ENCODE measurements around the gene LRCH1. TPM values are rescaled to one million over a fixed set of nuclear protein-coding genes. Genes with fewer than 3 reads are reported as not detected.

The LRCH1 gene
- polyA plus RNA-seq, 1 donor (not counting 4 experiments of a cell fraction or from before 2014, with no cell fraction given), result 16.2 TPM

DNA sequence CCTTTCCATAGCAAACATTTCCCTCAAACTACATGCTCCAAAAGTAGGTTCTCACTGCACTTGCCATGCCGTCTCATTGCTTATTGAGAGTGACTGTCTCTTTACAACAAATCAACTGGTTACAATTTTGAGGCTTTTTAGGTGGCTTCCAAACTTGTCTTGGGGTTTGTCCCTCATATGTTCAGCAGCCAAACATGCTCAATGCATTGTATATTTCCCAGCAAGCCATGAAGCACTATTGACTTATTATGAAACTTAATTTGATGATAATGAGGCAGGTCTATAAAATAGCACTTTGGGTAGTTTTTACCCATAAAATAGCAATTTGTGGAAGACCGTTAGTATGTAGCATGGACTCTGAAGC, 78.2 kb downstream of the LRCH1 start:
- no peak overlapping the region for H3K4me2 ChIP-seq (ENCODE audit: control insufficient read depth, extremely low read depth, insufficient read depth, low read depth, low read length)
- H3K79me2 ChIP-seq (ENCODE audit: control insufficient read depth, insufficient read depth, low read length), result peaks cover 63% of the 10 kb centered on the region
- dilution Hi-C loops (cut with MboI; ENCODE audit: extremely low pct_ligation_motif_present, low sequenced_read_pairs), result no loop called here
- H3K9ac ChIP-seq (ENCODE audit: control insufficient read depth, extremely low read depth, insufficient read depth, low read length), result no peak overlapping the region
- peaks cover 8% of the 10 kb centered on the region for H3K4me1 ChIP-seq (ENCODE audit: control insufficient read depth, extremely low read depth, insufficient read depth, low read length)
- DNase-seq (ENCODE audit: low read depth, low spot score) (no peak), FAIRE-seq (no peak)
- no peak overlapping the region for H3K27ac ChIP-seq (ENCODE audit: control insufficient read depth, insufficient read depth, low read length)
- TF ChIP-seq, protein P1, sequence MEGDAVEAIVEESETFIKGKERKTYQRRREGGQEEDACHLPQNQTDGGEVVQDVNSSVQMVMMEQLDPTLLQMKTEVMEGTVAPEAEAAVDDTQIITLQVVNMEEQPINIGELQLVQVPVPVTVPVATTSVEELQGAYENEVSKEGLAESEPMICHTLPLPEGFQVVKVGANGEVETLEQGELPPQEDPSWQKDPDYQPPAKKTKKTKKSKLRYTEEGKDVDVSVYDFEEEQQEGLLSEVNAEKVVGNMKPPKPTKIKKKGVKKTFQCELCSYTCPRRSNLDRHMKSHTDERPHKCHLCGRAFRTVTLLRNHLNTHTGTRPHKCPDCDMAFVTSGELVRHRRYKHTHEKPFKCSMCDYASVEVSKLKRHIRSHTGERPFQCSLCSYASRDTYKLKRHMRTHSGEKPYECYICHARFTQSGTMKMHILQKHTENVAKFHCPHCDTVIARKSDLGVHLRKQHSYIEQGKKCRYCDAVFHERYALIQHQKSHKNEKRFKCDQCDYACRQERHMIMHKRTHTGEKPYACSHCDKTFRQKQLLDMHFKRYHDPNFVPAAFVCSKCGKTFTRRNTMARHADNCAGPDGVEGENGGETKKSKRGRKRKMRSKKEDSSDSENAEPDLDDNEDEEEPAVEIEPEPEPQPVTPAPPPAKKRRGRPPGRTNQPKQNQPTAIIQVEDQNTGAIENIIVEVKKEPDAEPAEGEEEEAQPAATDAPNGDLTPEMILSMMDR (optimal IDR thresholded peaks at IDR 0.05 in 1 of 3, IDR thresholded peaks at IDR 0.05 in 1 of 3, conservative IDR thresholded peaks at IDR 0.05 in 1 of 3; ENCODE audit: extremely low read depth in 1 of 3, insufficient read depth in 2 of 3, low read length in 3 of 3), result no peak
- no peak for TF ChIP-seq EZH2 (IDR thresholded peaks at IDR 0.05; ENCODE audit: low read length)
- H4K20me1 ChIP-seq (ENCODE audit: control insufficient read depth, extremely low read depth, insufficient read depth, low read length), result no peaks in the 10 kb centered on the region
- no peak overlapping the region for H2AFZ ChIP-seq (ENCODE audit: control insufficient read depth, low read length)
- H3K4me3 ChIP-seq (ENCODE audit: control insufficient read depth in 2 of 3, extremely low read depth in 1 of 3, insufficient read depth in 2 of 3, low read depth in 1 of 3, low read length in 3 of 3), result no peak overlapping the region
- no peaks in the 10 kb centered on the region for H3K9me3 ChIP-seq (ENCODE audit: control insufficient read depth, low read depth, low read length)
- no peaks in the 10 kb centered on the region for H3K9me1 ChIP-seq (ENCODE audit: control insufficient read depth, extremely low read depth, insufficient read depth, low read length)
- H3K36me3 ChIP-seq (ENCODE audit: control insufficient read depth in 2 of 2, extremely low read depth in 1 of 2, insufficient read depth in 2 of 2, low read length in 2 of 2), result no peaks in the 10 kb centered on the region
- no peaks in the 10 kb centered on the region for H3K27me3 ChIP-seq (ENCODE audit: control insufficient read depth, extremely low read depth, insufficient read depth, low read length)

DNA sequence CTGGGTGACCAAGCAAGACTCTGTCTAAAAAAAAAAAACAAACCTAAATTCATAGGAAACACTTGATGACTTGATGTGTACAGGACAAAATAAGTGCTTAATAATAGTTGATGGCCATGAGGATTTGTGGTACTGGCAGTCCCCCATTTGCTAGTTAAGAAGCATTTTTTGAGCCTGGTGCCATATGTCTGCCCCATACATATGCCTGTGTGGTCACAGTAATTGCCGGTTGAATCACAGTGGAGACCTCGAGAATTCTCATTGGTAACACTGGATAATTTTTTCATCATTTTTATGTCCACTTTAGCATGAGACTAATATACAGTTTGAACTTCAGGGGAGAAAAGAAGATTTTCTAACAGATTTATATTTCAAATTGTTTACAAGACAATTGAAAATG, 79.2 kb downstream of the LRCH1 start:
- TF ChIP-seq EZH2 (IDR thresholded peaks at IDR 0.05; ENCODE audit: low read length), result no peak
- TF ChIP-seq, protein P1 (optimal IDR thresholded peaks at IDR 0.05 in 1 of 3, IDR thresholded peaks at IDR 0.05 in 1 of 3, conservative IDR thresholded peaks at IDR 0.05 in 1 of 3; ENCODE audit: extremely low read depth in 1 of 3, insufficient read depth in 2 of 3, low read length in 3 of 3), result no peak
- DNase-seq (ENCODE audit: low read depth, low spot score) (no peak), FAIRE-seq (no peak)
- Histone ChIP-seq H3K9me1 (ENCODE audit: control insufficient read depth, extremely low read depth, insufficient read depth, low read length) (no peaks in the 10 kb centered on the region), H3K27me3 (ENCODE audit: control insufficient read depth, extremely low read depth, insufficient read depth, low read length) (no peaks in the 10 kb centered on the region), H2AFZ (ENCODE audit: control insufficient read depth, low read length) (no peak overlapping the region), H3K4me2 (ENCODE audit: control insufficient read depth, extremely low read depth, insufficient read depth, low read depth, low read length) (no peak overlapping the region), H3K36me3 (ENCODE audit: control insufficient read depth in 2 of 2, extremely low read depth in 1 of 2, insufficient read depth in 2 of 2, low read length in 2 of 2) (no peaks in the 10 kb centered on the region), H3K79me2 (ENCODE audit: control insufficient read depth, insufficient read depth, low read length) (peaks cover 67% of the 10 kb centered on the region), H3K27ac (ENCODE audit: control insufficient read depth, insufficient read depth, low read length) (no peak overlapping the region), H3K4me1 (ENCODE audit: control insufficient read depth, extremely low read depth, insufficient read depth, low read length) (peaks cover 8% of the 10 kb centered on the region), H4K20me1 (ENCODE audit: control insufficient read depth, extremely low read depth, insufficient read depth, low read length) (no peaks in the 10 kb centered on the region), H3K4me3 (ENCODE audit: control insufficient read depth in 2 of 3, extremely low read depth in 1 of 3, insufficient read depth in 2 of 3, low read depth in 1 of 3, low read length in 3 of 3) (no peak overlapping the region), H3K9me3 (ENCODE audit: control insufficient read depth, low read depth, low read length) (no peaks in the 10 kb centered on the region), H3K9ac (ENCODE audit: control insufficient read depth, extremely low read depth, insufficient read depth, low read length) (no peak overlapping the region)
- dilution Hi-C loops (cut with MboI; ENCODE audit: extremely low pct_ligation_motif_present, low sequenced_read_pairs), result no loop called here
